Fibroblast of mammary gland (primary cell): ENCODE measurements around the gene OXER1.

Source experiments
- DNase-seq: peaks from one replicate; pipeline ENCODE4 v3.0.0-alpha.2; 2010; ENCODE audit warnings: low read depth
- H3K4me3 ChIP-seq: 2 replicates; pipeline ENCODE4 v1.5.1; 2011; ENCODE audit warnings: low read depth, mild to moderate bottlenecking, low read length, moderate library complexity; ENCODE audit not compliant: control insufficient read depth
- CTCF ChIP-seq: conservative IDR thresholded peaks from 2 replicates; pipeline ENCODE4 v1.5.1; 2011; ENCODE audit warnings: low read depth, low read length, inconsistent platforms; ENCODE audit not compliant: control insufficient read depth, insufficient read depth

Gene OXER1

GRCh38 chr2:42764096-42764495 is at the start of gene OXER1:
Gene OXER1 (minus strand): TSS chr2:42764135. CDS start chr2:42764062, 73 bp downstream.
- no peak for TF ChIP-seq CTCF
- H3K4me3 ChIP-seq, result no peak within 1 kb of the TSS
- no peak for DNase-seq

GRCh38 chr2:42812899-42813479 is 49.1 kb upstream of the OXER1 start:
- peak; percentile 40 for DNase-seq
- no peak overlapping the region for H3K4me3 ChIP-seq
- TF ChIP-seq CTCF, result peak; percentile 64

- TF ChIP-seq CTCF, result no peak
- DNase-seq, result peak; percentile 54
- peak overlapping the region; percentile 55 for H3K4me3 ChIP-seq
These were observed 47.3 kb upstream of the OXER1 start for GRCh38 chr2:42810971-42811811.

- TF ChIP-seq CTCF, result no peak
- peak overlapping the region; percentile 55 for H3K4me3 ChIP-seq
- DNase-seq, result peak; percentile 96
These were observed 46.4 kb upstream of the OXER1 start for GRCh38 chr2:42810121-42810970.

- DNase-seq, result peak; percentile 79
- TF ChIP-seq CTCF, result peak; percentile 15
- H3K4me3 ChIP-seq, result peak overlapping the region; percentile 50
These were observed 45.8 kb upstream of the OXER1 start for GRCh38 chr2:42809819-42810120.

- no peak for DNase-seq
- no peak for TF ChIP-seq CTCF
- peak overlapping the region; percentile 50 for H3K4me3 ChIP-seq
These were observed 45.3 kb upstream of the OXER1 start for GRCh38 chr2:42809131-42809818.
